ENCODE results near the gene NBR1.

Gene NBR1

DNA sequence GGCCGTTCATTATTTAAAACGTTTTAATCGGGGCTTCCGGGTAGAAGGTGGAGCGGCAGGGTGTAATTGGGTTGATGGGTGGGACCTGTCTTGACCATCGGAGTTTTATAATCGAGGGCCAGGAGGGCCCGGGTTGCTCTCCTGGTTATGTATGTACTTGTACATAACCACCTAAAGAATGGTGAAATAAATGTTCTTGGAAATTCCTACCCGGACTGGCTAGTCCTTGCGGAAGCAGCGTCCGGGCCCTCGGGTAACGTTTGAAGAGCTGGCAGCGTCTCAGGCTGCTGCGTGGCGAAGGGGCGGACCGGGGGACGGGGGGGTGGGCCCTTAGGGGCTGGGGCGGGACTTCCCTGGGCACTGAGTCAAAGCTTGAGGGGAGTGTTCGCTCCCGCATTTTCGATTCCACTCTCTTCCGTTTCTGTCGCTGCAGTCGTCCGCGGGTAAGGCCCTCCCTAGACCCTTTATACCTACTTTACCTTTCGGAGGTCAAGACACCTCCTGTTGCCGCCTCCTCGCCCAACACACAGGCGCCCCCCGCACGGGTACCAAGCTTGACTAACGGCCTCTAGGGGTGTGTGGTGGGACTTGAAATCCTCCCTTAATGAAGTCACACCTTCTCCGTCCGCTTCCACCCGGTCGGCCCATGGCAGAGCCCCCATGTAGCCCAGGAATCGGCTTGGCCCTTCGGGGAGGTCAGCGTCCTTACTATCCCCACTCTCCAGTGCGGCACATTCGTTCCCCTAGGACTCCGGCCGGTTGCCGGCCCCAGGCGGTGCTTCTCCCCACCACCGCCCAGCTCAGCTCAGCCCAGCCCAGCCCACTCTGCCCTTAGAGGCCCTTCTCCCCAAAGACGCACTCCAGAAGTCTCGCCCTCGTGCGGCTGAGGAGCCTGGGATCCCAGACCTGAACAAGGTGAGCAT lies 40.7 kb downstream of the NBR1 start, which contains the start of gene TMEM106A:
Gene TMEM106A, plus strand, starts transcription at position 396 of the 923 bp plus-strand sequence. CDS start 1,167 bp downstream, outside the sequence.
- CTCF ChIA-PET = no interaction called here
- DNase-seq (ENCODE audit: low spot score) = peak; percentile 95
- peak within 1 kb of the TSS; percentile 83 for H3K27ac ChIP-seq
- TF ChIP-seq, protein P1, sequence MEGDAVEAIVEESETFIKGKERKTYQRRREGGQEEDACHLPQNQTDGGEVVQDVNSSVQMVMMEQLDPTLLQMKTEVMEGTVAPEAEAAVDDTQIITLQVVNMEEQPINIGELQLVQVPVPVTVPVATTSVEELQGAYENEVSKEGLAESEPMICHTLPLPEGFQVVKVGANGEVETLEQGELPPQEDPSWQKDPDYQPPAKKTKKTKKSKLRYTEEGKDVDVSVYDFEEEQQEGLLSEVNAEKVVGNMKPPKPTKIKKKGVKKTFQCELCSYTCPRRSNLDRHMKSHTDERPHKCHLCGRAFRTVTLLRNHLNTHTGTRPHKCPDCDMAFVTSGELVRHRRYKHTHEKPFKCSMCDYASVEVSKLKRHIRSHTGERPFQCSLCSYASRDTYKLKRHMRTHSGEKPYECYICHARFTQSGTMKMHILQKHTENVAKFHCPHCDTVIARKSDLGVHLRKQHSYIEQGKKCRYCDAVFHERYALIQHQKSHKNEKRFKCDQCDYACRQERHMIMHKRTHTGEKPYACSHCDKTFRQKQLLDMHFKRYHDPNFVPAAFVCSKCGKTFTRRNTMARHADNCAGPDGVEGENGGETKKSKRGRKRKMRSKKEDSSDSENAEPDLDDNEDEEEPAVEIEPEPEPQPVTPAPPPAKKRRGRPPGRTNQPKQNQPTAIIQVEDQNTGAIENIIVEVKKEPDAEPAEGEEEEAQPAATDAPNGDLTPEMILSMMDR (conservative IDR thresholded peaks at IDR 0.05; ENCODE audit: low read depth) = peak; percentile 16; the same call in 1 of the 2 replicates
- POLR2A ChIA-PET (ENCODE audit: low non-redundant PET) = interaction anchor here (0.7 kb wide), 1 partner anchor 30 kb away, joined by 3 read pairs; no protein-coding TSS in a partner anchor

GRCh38 chr17:43212641-43213490 lies 41.9 kb downstream of the NBR1 start:
- TF ChIP-seq, protein P1 (conservative IDR thresholded peaks at IDR 0.05; ENCODE audit: low read depth) = no peak
- POLR2A ChIA-PET (ENCODE audit: low non-redundant PET) = no interaction called here
- CTCF ChIA-PET = interaction anchor here (1.4 kb wide), 1 partner anchor 97 kb away, joined by 7 read pairs; no protein-coding TSS in a partner anchor
- peak overlapping the region; percentile 83 for H3K27ac ChIP-seq
- DNase-seq (ENCODE audit: low spot score) = no peak

- TF ChIP-seq, protein P1 (conservative IDR thresholded peaks at IDR 0.05; ENCODE audit: low read depth) = no peak
- CTCF ChIA-PET = interaction anchor here (1.4 kb wide), 1 partner anchor 96 kb away, joined by 7 read pairs; no protein-coding TSS in a partner anchor
- POLR2A ChIA-PET (ENCODE audit: low non-redundant PET) = no interaction called here
- no peak overlapping the region for H3K27ac ChIP-seq
- no peak for DNase-seq (ENCODE audit: low spot score)
These were observed 42.5 kb downstream of the NBR1 start for GRCh38 chr17:43213545-43213944.

GRCh38 chr17:43215341-43215740 lies 44.3 kb downstream of the NBR1 start:
- H3K27ac ChIP-seq = no peak overlapping the region
- POLR2A ChIA-PET (ENCODE audit: low non-redundant PET) = no interaction called here
- TF ChIP-seq, protein P1 (conservative IDR thresholded peaks at IDR 0.05; ENCODE audit: low read depth) = no peak
- no peak for DNase-seq (ENCODE audit: low spot score)
- CTCF ChIA-PET = no interaction called here

DNA sequence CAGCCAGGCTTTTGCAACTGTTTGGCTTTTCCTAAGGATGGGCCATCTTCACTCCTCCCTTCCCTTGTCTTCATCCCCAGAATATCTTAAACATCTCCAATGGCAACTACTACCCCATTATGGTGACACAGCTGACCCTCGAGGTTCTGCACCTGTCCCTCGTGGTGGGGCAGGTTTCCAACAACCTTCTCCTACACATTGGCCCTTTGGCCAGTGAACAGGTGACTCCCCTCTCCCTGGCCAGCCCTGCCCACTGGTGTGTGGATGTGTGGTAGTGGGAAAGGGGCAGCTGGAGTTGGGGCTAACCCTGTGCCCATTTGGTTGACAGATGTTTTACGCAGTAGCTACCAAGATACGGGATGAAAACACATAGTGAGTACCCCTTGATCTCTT lies 45.4 kb downstream of the NBR1 start:
- POLR2A ChIA-PET (ENCODE audit: low non-redundant PET) = no interaction called here

More for the DNA sequence above, 45.4 kb downstream of the NBR1 start:
- no peak for DNase-seq (ENCODE audit: low spot score)
- TF ChIP-seq, protein P1 (conservative IDR thresholded peaks at IDR 0.05; ENCODE audit: low read depth) = no peak
- CTCF ChIA-PET = no interaction called here
- H3K27ac ChIP-seq = no peak overlapping the region
